SK-N-MC (cell line): ENCODE measurements around the gene TALDO1.

Source experiments
- DNase-seq: peaks from one replicate; pipeline ENCODE4 v3.0.0-alpha.2; 2011; ENCODE audit warnings: low read depth, low spot score
- H3K27ac ChIP-seq: fragments of 200-600 bp; sonication (generic); 2 replicates; pipeline ENCODE4 v1.5.1; 2016; ENCODE audit warnings: mixed run types
- H3K36me3 ChIP-seq: fragments of 200-600 bp; sonication (generic); 2 replicates; pipeline ENCODE4 v1.6.1; 2017; ENCODE audit warnings: antibody characterized with exemption, low read length, mixed read lengths; ENCODE audit not compliant: insufficient read depth
- H3K4me3 ChIP-seq: fragments of 200-600 bp; sonication (generic); 2 replicates; pipeline ENCODE4 v1.5.1; 2016
- H3K9ac ChIP-seq: fragments of 200-600 bp; sonication (generic); 2 replicates; pipeline ENCODE4 v1.8.0; 2017; ENCODE audit warnings: mixed run types, mixed read lengths; ENCODE audit not compliant: insufficient read length
- H3K9me3 ChIP-seq: fragments of 200-600 bp; sonication (generic); 2 replicates; pipeline ENCODE4 v1.6.1; 2017; ENCODE audit warnings: low read depth, mild to moderate bottlenecking, antibody characterized with exemption, low read length, moderate library complexity, mixed read lengths
- EZH2 ChIP-seq: fragments of 200-600 bp; sonication (generic); IDR thresholded peaks from one replicate; pipeline ENCODE4 v1.6.1; 2017; ENCODE audit warnings: antibody characterized with exemption
- FOXP2 ChIP-seq: optimal IDR thresholded peaks from 2 replicates; pipeline ENCODE3; 2011; ENCODE audit warnings: mild to moderate bottlenecking, moderate library complexity; ENCODE audit not compliant: insufficient read depth; ENCODE audit errors: extremely low read length, control extremely low read depth
- POLR2AphosphoS5 ChIP-seq: IDR thresholded peaks from 2 replicates; pipeline ENCODE4 v1.6.1; 2012; ENCODE audit warnings: mild to moderate bottlenecking, low read depth, low read length, borderline replicate concordance

Gene TALDO1

GRCh38 chr11:747158-748006 is at the start of gene TALDO1:
TSS of gene TALDO1 (plus strand) at chr11:747464. CDS start at chr11:747482, 18 bp downstream.
- Histone ChIP-seq H3K9ac (peak within 1 kb of the TSS; percentile 75), H3K36me3 (no peaks in the 10 kb centered on the region), H3K9me3 (no peaks in the 10 kb centered on the region), H3K4me3 (peak within 1 kb of the TSS; percentile 95), H3K27ac (peak within 1 kb of the TSS; percentile 37; the same call in 1 of the 2 replicates)
- no peak for DNase-seq
- TF ChIP-seq POLR2AphosphoS5 (peak; percentile 82), FOXP2 (no peak)

GRCh38 chr11:697811-698311 is 49.4 kb upstream of the TALDO1 start:
- Histone ChIP-seq H3K9me3 (no peaks in the 10 kb centered on the region), H3K36me3 (no peaks in the 10 kb centered on the region), H3K9ac (peak overlapping the region; percentile 8), H3K27ac (peak overlapping the region; percentile 43), H3K4me3 (no peak overlapping the region)
- TF ChIP-seq FOXP2 (no peak), EZH2 (no peak), POLR2AphosphoS5 (no peak)
- DNase-seq, result no peak

- 0 out of 2 replicates have a peak overlapping the region, but pooled peaks have one; percentile 11 for H3K27ac ChIP-seq
- no peak overlapping the region for H3K4me3 ChIP-seq
- TF ChIP-seq FOXP2 (no peak), POLR2AphosphoS5 (no peak), EZH2 (no peak)
- DNase-seq, result no peak
- peak overlapping the region; percentile 49 for H3K9ac ChIP-seq
- no peaks in the 10 kb centered on the region for H3K9me3 ChIP-seq
- H3K36me3 ChIP-seq, result no peaks in the 10 kb centered on the region
Observed at GRCh38 chr11:698493-699115, 48.7 kb upstream of the TALDO1 start.

- Histone ChIP-seq H3K9me3 (no peaks in the 10 kb centered on the region), H3K4me3 (no peak overlapping the region), H3K9ac (peak overlapping the region; percentile 49), H3K36me3 (no peaks in the 10 kb centered on the region), H3K27ac (0 out of 2 replicates have a peak overlapping the region, but pooled peaks have one; percentile 11)
- TF ChIP-seq POLR2AphosphoS5 (no peak), EZH2 (no peak), FOXP2 (no peak)
- DNase-seq, result no peak
Observed at GRCh38 chr11:699116-699508, 48.2 kb upstream of the TALDO1 start.

GRCh38 chr11:699753-700152 is 47.5 kb upstream of the TALDO1 start:
- no peaks in the 10 kb centered on the region for H3K9me3 ChIP-seq
- TF ChIP-seq POLR2AphosphoS5 (no peak), FOXP2 (no peak), EZH2 (no peak)
- H3K27ac ChIP-seq, result no peak overlapping the region
- H3K9ac ChIP-seq, result no peak overlapping the region
- DNase-seq, result no peak
- no peak overlapping the region for H3K4me3 ChIP-seq
- no peaks in the 10 kb centered on the region for H3K36me3 ChIP-seq

- Histone ChIP-seq H3K27ac (no peak overlapping the region), H3K36me3 (no peaks in the 10 kb centered on the region), H3K9me3 (no peaks in the 10 kb centered on the region), H3K4me3 (no peak overlapping the region), H3K9ac (no peak overlapping the region)
- no peak for DNase-seq
- TF ChIP-seq POLR2AphosphoS5 (no peak), EZH2 (no peak), FOXP2 (no peak)
Observed at GRCh38 chr11:701741-702461, 45.4 kb upstream of the TALDO1 start.

- no peak for TF ChIP-seq FOXP2
- no peak for DNase-seq
- Histone ChIP-seq H3K27ac (0 out of 2 replicates have a peak overlapping the region, but pooled peaks have one; percentile 64), H3K4me3 (no peak overlapping the region), H3K9ac (no peak overlapping the region), H3K36me3 (no peaks in the 10 kb centered on the region), H3K9me3 (no peaks in the 10 kb centered on the region)
Observed at GRCh38 chr11:702462-703461, 44.5 kb upstream of the TALDO1 start.
